Ovary (tissue), 3 donors: ENCODE data around the gene OR2T6.

Source experiments
- CTCF ChIP-seq, 3 donors: fragments of 450-650 bp in 2 of 3; fragments of 200-600 bp in 1 of 3; IDR thresholded peaks; one replicate each; pipeline versions ENCODE4 v1.5.1 to v1.8.0; 2016 to 2022; ENCODE audit warnings: antibody characterized with exemption in 3 of 3, mild to moderate bottlenecking in 1 of 3
- EP300 ChIP-seq: sonication (generic); formaldehyde crosslinking; IDR thresholded peaks from one replicate; pipeline ENCODE4 v1.6.1; 2017; ENCODE audit warnings: antibody characterized with exemption
- POLR2A ChIP-seq: fragments of 450-650 bp; IDR thresholded peaks from one replicate; pipeline ENCODE4 v1.6.1; 2017; ENCODE audit warnings: antibody characterized with exemption, mild to moderate bottlenecking, moderate library complexity
- donor health status: DM: no; HTN: no; CAD: no.

DNA sequence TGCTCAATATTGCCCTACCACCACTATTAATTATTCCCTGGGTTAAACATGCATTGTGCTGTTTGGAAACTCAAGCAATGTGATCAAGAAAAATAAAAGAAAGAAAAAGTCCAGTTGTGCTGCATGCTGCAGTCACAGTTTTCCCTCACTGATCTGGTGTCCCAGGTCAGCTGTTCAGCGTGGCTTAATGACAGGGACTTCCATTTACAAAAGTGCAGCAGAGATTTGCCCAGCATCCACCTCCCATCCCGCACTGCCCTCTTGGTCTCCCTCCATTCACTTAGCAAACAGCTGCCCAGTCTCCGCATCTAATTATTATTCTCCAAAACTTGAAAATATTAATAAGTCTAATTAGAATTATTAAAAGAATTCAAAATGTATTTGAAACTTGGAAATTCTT lies 16.1 kb upstream of the OR2T6 start:
- TF ChIP-seq CTCF (IDR thresholded peaks at IDR 0.05) (no peak), EP300 (no peak), POLR2A (no peak)
